GM18511 (cell line): ENCODE results near the gene CNBD2.
"Not testable (repeated sequence)": the region's sequence is repeated elsewhere in the genome, so short reads cannot be mapped to it uniquely, and the experiment has no call there.

ENCODE experiments used
- ATAC-seq: cut with Tn5 transposase; IDR thresholded peaks from one replicate; pipeline ENCODE4 v1.9.1; 2021; ENCODE audit warnings: mild to moderate bottlenecking, moderate library complexity; ENCODE audit not compliant: unreplicated experiment

Gene CNBD2

DNA sequence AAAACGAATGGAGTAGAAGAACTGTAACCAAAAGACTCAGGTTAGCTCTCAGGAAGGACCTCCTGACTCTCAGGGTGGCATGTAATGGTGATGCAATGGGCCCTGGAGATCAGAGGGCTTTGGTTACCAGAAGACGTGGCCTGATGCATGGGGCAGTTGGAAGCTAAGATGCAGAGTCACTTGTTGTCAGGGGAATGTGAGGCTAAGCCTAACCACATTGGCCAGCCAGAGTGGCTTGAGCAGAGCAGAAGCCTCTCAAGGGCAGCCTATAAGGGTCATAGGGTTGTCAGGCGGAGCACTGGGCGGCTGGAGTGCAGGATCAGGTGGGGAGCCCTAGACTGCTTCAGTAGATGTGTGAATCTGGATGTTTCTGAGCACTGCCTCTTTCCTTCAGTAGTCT, 5.9 kb downstream of the CNBD2 start:
- ATAC-seq = no peak

DNA sequence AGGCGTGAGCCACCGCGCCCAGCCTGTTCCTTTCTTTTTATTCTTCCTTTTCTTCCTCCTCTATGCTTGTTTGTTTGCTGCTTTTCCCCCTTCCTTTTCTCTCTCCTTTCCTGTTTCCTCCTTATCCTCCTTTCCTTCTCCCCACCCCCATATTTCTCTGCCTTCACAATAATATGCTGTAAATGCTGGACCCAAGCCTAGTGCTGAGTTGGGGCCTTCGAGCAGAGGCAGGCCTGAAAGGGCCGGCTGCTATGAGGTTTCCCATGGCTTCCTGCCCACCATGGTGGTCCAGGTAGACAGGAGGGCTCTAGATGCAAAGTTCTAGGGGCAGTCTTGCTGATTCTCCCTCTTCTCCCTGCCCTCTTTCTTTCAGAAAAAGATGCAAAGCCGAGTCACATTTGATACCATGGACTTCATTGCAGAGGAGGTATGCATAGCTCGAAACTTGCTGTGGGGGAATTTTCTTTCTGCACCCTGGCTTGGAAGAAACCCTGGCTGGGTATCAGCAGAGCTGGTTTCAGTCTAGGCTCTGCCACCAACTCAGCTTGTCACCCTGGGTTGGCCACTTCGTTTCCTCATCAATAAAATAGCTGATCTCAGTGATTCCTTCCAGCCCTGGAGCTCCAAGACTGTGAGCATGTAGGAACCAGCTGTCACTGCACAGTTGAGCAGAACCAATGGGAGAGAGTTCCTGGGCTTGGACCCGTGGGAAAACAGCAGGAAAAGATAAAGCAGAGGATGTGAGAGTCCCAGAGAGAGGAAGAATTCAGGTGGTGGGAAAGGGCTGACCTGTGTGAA, 7.4 kb downstream of the CNBD2 start:
- ATAC-seq = no peak

DNA sequence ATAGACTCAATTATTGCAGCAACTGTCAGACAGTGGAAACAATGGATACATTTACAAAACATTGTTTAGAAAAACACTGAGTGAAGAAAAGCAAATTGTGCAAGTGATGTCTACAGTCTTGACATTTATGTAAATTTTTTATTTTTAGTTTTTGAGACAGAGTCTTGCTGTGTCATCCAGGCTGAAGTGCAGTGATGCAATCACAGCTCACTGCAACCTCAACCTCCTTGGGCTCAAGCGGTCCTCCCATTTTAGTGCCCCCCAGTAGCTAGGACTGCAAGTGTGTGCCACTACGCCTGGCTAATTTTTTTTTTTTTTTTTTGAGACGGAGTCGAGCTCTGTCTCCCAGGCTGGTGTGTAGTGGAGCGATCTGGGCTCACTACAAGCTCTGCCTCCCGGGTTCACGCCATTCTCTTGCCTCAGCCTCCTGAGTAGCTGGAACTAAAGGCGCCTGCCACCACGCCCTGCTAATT, 9.7 kb downstream of the CNBD2 start:
- ATAC-seq = no peak

DNA sequence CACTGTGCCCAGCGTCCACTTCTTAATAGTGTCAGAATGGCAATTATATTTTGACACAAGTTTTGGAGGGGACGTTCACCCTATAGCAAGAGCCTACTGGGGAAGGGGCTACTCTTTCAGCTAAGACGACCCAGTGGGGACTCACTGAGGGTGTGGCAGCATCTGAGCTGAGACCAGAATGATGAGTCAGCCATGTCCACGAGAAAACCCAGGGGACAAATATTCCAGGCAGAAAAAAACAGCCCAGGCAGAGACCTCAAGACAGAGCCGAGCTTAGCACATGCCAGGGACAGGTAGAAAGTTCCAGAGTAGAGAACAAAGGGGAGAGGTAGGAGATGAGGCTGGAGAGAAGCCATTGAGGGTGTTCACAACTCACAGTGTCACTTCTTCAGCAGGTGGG, 11.2 kb downstream of the CNBD2 start:
- ATAC-seq = no peak

DNA sequence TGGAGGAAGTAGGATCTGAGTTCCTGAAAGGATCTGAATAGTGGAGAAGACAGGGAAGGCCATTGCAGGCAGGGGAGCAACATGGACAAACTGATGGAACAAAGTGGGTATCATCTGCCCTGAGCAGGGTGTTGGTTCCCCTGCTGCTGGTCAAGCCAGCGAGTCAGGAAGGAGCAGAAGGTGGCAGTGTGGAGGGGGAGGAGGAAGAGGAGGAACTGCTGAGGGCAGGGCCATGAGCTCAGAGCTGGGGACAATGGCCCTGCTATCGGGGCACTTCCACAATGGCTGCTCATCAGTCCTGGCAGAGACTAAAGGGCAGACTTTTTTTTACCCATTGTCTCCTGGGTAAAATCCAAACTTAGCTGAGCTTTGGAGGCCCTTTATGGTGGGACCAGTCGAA, 13.6 kb downstream of the CNBD2 start:
- no peak for ATAC-seq

DNA sequence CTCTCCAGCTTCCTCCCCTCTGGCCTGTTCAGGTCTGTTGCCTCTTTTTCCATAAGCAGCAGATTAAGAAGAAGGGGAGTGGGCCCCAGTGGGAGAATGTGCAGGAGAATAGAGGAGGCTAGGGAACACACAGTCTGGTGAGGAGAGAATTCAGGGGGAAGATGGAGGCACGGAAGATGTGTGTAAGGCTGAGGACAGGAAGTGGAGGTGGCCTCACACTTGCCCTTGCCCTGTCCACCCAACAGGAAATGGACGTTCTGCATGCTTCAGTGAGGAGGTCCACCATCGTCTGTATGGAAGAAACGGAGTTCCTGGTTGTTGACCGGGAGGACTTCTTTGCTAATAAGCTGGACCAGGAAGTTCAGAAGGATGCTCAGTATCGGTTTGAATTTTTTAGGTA, 16.0 kb downstream of the CNBD2 start:
- ATAC-seq = no peak

DNA sequence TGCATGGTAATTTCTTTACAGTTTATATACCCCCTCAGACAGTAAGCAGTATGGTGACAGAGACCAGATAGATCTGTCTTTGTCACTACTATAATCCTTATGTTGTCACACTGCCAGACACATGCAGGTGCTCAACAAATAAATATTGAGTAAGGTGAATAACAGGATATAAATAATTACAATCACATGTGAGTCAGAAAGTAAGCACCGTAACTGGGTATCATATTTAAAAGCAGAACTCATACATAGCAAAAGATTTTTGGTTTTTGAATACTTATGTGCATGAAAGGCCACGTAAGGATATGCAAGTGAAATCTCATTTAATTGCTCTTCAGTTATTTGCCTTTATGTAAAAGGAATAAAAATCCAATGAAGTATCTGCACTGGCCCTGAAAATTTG, 17.4 kb downstream of the CNBD2 start:
- no peak for ATAC-seq

DNA sequence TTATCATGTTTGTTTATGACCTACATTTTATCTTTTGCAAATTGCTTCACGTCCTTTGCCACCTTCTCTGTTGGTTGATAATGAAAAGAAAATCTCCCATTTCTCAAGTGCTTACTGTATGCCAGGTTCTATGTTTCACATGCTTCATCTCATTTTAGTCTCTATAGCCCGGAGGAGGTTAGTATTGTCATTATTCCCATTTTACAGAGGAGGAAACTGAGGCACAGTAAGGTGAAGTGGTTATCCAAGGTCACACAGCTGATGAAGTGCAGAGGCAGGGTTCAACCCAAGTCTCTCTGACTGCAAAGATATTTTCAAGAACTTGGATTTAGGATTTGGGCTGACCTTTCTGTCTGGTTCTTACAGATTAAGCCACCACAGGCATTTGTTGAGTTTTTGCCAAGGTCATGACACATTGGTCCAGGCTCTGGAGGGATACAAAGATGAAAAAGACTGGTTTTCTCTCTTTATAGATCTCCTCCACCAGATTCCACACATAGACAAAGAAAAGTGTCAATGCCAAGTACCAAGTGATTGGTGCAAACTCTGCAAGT, 20.6 kb downstream of the CNBD2 start:
- no peak for ATAC-seq

DNA sequence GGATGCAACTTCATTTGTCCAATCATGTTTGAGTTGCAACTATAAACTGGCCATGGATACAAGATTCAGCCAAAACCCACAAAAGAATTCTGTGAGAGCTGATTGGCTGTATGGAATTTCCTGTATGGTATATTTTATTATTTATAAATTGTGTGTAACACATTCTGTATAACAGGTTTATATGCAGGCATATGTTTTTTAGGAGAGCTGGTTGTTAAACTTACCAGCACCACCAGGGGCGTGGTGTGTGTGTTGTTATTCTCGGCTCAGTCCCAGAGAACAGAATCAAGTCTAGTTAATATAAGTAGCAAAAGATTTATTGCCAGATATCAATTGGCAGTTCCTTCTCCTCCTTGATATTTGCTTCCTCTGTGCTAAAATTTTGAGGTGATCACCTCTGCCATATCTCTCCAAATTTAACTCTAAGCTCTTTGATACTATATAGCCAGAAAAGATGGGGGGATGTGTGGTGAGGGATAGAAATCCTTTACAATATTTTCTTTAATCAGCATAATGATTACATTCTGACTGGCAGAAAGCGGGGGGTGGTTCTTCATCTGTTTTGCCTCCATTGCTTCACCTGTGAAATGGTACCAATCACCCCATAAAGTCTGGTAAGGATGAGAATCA, 22.9 kb downstream of the CNBD2 start:
- ATAC-seq = no peak

DNA sequence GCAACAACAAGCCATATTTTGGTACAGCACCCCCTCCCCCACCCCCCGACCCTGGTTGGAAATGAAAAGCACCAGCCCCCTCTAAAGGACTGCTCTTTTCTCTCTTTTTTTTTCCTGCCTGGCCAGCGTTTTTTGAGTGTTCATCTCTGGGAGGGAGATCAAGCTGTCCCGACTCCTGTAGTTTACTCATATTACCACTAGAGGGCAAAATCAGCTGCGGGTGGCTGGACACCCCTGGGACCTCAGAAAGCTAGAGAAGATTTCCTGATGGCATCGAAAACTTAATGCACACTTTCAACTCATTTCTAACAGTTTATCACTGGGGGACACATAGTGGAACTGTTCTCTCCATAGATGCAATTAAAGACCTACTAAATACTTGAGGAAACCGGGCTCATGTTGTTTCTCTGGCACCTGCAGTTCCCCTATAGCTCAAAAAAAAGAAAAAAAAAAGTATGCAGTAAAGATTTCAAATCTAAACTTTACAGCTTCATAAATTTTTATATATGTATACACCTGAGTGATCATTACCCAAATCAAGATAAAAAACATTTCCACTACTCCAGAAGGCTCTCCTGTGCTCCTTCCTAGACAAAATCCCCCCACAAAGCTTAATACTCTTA, 24.4 kb downstream of the CNBD2 start:
- no peak for ATAC-seq

DNA sequence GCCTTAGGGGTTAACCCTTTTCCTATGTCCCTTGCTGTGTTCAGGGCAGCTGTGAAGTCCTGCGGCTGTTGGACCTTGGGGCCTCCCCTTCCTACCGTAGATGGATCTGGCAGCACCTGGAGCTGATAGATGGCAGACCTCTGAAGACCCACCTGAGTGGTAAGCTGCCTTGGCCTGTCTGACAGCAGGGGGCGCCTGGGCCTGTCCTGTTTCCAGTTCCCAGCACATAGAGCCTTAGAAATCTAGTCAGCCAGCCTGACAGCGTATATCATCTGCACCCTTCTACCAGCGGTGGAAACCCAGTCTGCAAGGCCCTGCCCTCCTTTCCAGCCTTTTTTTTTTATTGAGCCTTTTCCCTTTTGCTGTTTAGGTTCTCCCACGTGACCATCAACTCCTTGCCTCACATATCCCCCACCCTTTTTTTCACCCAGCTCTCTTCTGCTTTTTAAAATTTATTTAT, 26.6 kb downstream of the CNBD2 start:
- ATAC-seq = no peak

DNA sequence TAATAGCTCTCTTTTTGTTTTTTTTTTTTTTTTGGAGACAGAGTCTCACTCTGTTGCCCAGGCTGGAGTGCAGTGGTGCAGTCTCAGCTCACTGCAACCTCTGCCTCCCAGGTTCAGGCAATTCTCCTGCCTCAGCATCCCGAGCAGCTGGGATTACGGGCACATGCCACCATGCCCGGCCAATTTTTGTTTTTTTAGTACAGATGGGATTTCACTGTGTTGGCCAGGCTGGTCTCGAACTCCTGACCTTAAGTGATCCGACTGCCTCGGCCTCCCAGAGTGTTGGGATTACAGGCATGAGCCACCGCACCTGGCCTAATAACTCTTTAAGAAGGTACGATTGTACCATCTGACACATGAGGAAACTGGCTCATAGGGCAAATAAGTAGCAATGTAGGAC, 28.1 kb downstream of the CNBD2 start:
- ATAC-seq = not testable (repeated sequence)

DNA sequence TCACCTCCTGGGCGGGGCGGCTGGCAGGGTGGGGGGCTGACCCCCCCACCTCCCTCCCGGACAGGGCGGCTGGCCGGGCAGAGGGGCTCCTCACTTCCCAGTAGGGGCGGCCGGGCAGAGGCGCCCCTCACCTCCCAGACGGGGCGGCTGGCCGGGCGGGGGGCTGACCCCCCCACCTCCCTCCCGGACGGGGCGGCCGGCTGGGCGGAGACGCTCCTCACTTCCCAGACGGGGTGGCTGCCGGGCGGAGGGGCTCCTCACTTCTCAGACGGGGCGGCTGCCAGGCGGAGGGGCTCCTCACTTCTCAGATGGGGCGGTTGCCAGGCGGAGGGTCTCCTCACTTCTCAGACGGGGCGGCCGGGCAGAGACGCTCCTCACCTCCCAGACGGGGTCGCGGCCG, 32.9 kb downstream of the CNBD2 start:
- ATAC-seq = not testable (repeated sequence)

DNA sequence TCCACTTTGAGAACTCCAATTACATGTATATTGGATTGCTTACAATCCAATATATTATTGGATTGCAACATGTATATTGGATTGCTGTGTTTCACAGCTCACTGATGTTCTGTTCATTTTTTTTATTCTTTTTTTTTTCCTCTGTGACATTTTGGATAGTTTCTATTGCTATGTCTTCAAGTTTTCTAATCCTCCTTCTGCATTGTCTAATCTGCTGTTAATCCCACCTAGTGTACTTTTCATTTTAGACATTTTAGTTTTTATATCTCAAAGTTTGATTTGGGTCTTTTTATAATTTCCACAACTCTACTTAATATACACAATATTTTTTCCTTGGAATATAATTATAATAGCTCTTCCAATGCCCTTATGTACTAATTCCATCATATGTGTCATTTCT, 34.5 kb downstream of the CNBD2 start:
- ATAC-seq = no peak

DNA sequence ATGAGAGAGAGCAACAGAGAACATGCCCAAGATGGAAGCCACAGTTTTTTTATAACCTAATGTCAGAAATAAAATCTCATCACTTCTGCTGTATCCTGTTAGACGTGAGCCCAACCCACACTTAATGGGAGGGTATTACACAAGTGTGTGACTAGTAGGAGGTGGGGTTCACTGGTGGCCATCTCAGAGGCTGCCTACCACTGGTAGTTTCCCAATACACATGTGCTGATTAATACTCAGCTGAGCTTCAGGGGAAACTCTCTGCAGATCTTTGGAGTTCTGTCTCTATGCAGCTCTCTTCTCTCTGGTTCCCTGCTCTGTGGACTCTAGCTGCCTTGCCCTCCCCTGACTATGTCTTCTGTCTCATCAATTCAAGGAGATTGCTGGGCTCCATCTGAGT, 35.7 kb downstream of the CNBD2 start:
- ATAC-seq = no peak

DNA sequence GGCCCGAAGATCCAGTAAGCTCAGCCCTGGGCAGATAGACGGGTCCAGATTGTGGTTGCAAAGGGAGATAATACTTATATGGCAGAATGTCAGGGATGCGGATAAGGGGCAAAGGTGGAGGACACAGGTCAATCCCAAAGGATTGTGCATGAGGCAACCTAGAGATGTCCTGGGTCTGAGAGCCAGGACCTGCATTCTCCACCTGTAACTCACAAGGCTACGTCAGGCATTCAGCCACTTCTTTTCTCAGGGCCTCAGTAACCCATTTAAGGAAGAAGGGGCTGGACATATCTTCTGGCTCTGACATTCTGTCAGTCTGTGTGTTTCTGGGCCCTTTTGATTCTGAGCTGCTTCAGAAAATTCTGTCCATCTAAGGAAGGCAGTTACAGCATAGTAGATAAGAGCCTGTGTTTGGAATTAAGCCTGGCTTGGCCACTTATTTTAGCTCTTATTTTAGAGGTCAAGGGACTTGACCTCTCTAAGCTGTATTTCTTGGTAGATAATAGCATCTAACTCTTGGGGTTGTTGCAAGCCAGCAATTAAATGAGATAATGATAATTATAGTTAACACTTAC, 40.2 kb downstream of the CNBD2 start:
- no peak for ATAC-seq

DNA sequence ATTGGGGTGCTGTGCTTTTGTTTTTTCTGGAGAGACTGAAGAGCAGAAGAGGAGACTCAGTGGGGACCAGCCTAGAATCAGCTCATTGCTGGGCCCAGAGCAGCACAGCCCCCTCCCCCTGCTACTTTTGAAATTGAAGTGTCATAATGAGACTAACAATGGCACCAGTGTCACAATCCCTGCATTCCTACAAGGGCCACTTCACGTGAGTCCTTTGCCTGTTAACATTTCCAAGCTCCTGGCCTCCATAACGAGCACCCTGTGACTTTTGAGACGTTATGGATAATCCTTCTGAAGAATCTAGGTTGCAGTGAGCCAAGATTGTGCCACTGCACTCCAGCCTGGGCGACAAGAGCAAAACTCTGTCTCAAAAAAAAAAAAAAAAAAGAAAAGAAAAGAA, 41.7 kb downstream of the CNBD2 start:
- ATAC-seq = no peak

DNA sequence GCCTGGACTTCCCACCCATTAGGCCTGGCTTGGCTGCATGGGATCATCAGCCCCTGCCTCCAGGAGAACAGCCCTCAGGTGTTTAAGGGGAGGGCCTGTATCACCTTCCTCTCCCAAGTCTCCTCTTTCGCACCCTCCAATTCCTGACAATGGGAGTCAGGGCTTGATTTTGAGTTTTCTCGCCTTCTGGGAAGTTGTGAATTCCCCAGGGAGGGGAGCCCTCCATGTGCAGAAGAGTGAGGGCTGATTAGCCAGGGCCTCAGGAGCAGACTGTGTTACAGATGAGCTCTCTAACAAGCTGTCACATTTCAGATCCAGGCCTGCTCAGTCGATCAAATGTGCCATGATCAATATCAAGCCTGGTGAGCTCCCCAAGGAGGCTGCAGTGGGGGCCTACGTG, 42.4 kb downstream of the CNBD2 start:
- ATAC-seq = no peak

DNA sequence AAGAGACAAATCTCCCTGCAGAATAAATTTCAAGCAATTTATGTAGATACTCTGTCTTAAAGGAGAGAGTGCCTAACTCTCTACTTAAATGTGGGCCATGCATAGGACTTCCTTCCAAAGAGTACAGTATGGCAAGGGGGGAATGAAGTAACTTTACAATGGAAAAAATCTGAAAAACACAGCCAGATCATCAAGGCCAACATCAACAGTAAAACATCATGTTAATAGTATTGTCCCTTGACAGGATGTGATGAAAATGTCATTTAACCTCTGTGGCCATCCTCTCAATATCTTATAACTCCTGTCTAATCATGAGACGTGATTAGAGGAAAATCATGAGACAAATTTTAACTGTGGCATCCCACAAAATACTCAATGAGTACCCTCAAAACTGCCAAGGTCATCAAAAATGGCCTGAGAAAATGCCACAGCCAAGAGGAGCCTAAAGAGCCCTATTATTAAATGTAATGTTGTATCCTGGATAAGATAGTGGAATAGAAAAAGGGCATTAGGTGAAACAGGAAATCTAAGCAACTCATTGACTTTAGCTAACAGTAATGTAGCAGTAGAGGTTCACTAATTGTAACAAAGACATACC, 47.5 kb downstream of the CNBD2 start:
- ATAC-seq = no peak

DNA sequence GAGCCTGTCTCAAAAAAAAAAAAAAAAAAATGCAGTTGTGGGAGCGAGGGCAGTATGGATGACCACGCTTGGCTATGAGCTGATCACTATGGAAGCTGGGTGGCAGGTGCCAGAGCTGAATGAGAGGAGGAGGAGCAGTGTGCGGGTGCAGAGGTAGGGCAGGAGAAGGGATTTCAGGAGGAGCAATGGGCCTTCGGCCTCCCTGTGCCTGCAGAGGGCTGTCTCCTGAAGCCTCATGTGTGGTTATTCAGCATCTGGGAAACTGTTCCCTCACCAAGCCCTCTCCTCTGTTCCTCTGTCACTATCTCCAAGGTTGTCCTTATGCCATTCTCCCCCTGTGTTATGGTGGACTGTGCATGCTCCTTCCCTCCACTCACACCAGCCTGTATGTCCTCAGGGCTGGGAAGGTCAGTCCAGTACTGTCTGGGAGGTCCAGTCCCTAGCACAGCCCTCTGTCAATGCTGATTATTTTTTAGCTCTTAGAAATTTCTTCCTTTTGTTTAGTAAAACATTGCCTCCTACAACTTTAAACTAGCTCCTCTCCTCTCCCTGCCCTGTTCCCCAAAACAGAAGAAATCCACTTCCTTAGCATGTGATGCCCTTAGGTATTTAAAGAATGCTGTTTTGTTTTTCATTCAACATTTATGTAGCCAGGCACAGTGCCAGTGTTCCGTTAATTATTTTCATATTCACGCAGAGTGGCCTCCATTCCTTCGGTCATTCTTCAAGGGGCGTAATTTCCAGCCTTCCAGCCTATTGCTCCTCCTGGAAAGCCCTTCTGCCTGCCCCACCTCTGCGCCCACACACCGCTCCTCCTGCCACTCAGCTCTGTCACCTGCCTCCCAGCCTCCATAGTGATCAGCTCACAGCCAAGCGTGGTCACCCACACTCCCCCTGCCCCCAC, 48.9 kb downstream of the CNBD2 start:
- no peak for ATAC-seq
